K562 (cell line): Measurements from ENCODE around the gene RANGAP1. TPM values are rescaled to one million over a fixed set of nuclear protein-coding genes. Genes with fewer than 3 reads are reported as not detected.

Experiments
- FIP1L1 ChIP-seq: fragments of 200-400 bp; formaldehyde crosslinking; IDR thresholded peaks from 2 replicates; pipeline ENCODE4 v1.6.1; 2018; ENCODE audit warnings: mild to moderate bottlenecking, low read depth, low read length; ENCODE audit not compliant: poor library complexity, severe bottlenecking
- POLR3A ChIP-seq: IDR thresholded peaks from 2 replicates; pipeline ENCODE4 v1.6.1; 2011; ENCODE audit warnings: borderline replicate concordance, mild to moderate bottlenecking, moderate library complexity; ENCODE audit not compliant: insufficient read length, insufficient read depth; ENCODE audit errors: extremely low read depth
- polyA plus RNA-seq, 8 experiments: library from polyadenylated mRNA; depleted of rRNA in 4 of 8; stranded (reverse) in 5 of 8; unstranded in 3 of 8; fragments of >200 nt; fragmentation: Nextera tagmentation in 2 of 8; fragmentation: Illumina TruSeq in 1 of 8; extraction: Ambion mirVana in 2 of 8; extraction: Trizol in 1 of 8; gene quantifications; 2 replicates each; pipeline versions ENCODE4 v1.2.1 to v1.2.3, GENCODE V29; 2011 to 2014; ENCODE audit warnings: inconsistent platforms in 1 of 8, missing spikeins in 1 of 8
- total RNA-seq, 7 experiments: library from RNA; depleted of rRNA in 6 of 7; stranded (reverse); fragments of >200 nt in 6 of 7; fragmentation: Illumina TruSeq in 2 of 7; extraction: Trizol in 2 of 7; gene quantifications; 2 replicates each; pipeline versions ENCODE4 v1.2.1 to v1.2.3, GENCODE V29; 2011 to 2021; ENCODE audit warnings: low replicate concordance in 1 of 7
- TF ChIP-seq, protein P1 (sequence below), 2 experiments: IDR thresholded peaks; 2 replicates each; pipeline ENCODE4 v1.6.1; 2011; ENCODE audit warnings: borderline replicate concordance in 1 of 2, control low read depth in 1 of 2, low read depth in 1 of 2, low read length in 1 of 2, mild to moderate bottlenecking in 1 of 2, mixed read lengths in 1 of 2, moderate library complexity in 1 of 2; ENCODE audit not compliant: insufficient read depth in 1 of 2, insufficient read length in 1 of 2, poor library complexity in 1 of 2, severe bottlenecking in 1 of 2; ENCODE audit errors: extremely low read depth in 1 of 2
- TF ChIP-seq, protein P2 (sequence below): IDR thresholded peaks from 2 replicates; pipeline ENCODE4 v1.6.1; 2011; ENCODE audit warnings: borderline replicate concordance, low read depth, mild to moderate bottlenecking, moderate library complexity, low read length; ENCODE audit not compliant: insufficient read depth, poor library complexity, severe bottlenecking
- TF ChIP-seq, protein P3 (sequence below): sonication (generic); formaldehyde crosslinking; IDR thresholded peaks from 2 replicates; pipeline ENCODE4 v1.8.0; 2023; ENCODE audit warnings: mild to moderate bottlenecking, missing genetic modification reagents
- TF ChIP-seq, protein P4 (sequence below): sonication (generic); formaldehyde crosslinking; IDR thresholded peaks from 2 replicates; pipeline ENCODE4 v1.8.0; 2023; ENCODE audit warnings: missing genetic modification reagents, mild to moderate bottlenecking, borderline replicate concordance
- TF ChIP-seq, protein P5 (sequence below): fragments of 250-450 bp; sonication (Bioruptor Pico); IDR thresholded peaks from 2 replicates; pipeline ENCODE4 v1.4.0; 2020; ENCODE audit warnings: mild to moderate bottlenecking, moderate library complexity, borderline replicate concordance

Gene RANGAP1
- total and polyA plus RNA-seq, 9 of the 15 experiments (the other 6 are each of a cell fraction or from before 2014, with no cell fraction given): 2.1 to 104 (median 50.6) TPM

DNA sequence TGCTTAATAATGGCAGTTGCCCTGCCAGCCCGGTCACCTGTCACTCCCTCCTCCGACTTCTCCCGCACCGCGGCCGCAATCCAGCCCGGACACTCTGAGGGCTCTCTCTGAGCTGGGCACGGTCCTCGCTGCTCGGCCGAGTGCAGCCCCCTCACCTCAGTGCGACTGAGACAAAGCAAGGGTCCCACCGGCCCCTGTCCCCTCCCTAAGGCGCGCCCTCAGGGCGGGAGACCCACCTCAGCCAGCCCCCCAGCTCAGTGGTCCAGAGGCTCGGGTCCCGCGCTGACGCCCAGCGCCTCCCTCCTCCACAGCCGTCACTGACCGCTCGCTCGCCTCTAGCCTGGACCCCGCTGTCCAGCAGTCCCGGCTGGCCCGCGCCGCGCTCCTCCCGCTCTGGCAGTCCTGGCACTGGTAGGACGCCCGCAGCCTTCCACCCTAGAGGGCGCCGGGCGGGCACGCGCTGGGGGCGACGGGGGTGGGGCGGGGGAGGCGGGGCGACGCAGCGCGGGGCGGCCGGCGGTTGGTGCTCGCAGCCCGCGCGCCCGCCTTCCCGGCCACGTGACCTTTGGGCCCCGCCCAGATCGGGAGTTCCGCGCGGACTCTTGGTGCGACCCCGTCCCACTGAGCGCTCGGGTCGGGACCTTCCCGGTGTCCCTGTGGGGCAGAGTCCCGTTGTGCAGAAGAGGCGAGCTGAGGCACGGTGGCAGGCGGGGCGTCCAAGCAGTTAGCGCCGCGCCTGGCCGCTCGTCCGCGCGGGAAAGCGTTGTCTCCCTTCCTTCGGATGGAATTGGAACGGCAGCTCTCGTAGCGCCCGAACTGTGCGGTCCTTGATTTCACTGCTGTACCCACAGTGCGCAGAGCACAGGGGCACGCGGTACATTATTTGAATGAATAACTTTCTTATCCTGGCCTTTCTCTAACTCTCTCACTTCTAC, 88.7 kb downstream of the RANGAP1 start (continued):
- TF ChIP-seq, protein P1, sequence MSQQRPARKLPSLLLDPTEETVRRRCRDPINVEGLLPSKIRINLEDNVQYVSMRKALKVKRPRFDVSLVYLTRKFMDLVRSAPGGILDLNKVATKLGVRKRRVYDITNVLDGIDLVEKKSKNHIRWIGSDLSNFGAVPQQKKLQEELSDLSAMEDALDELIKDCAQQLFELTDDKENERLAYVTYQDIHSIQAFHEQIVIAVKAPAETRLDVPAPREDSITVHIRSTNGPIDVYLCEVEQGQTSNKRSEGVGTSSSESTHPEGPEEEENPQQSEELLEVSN (IDR thresholded peaks at IDR 0.05; ENCODE audit: borderline replicate concordance in 1 of 2, extremely low read depth in 1 of 2, insufficient read depth in 1 of 2, insufficient read length in 1 of 2, low read depth in 1 of 2, low read length in 1 of 2, poor library complexity in 1 of 2, severe bottlenecking in 1 of 2): peak; percentile 81 to 96
- TF ChIP-seq, protein P2, sequence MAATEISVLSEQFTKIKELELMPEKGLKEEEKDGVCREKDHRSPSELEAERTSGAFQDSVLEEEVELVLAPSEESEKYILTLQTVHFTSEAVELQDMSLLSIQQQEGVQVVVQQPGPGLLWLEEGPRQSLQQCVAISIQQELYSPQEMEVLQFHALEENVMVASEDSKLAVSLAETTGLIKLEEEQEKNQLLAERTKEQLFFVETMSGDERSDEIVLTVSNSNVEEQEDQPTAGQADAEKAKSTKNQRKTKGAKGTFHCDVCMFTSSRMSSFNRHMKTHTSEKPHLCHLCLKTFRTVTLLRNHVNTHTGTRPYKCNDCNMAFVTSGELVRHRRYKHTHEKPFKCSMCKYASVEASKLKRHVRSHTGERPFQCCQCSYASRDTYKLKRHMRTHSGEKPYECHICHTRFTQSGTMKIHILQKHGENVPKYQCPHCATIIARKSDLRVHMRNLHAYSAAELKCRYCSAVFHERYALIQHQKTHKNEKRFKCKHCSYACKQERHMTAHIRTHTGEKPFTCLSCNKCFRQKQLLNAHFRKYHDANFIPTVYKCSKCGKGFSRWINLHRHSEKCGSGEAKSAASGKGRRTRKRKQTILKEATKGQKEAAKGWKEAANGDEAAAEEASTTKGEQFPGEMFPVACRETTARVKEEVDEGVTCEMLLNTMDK: peak; percentile 26
- TF ChIP-seq, protein P3, sequence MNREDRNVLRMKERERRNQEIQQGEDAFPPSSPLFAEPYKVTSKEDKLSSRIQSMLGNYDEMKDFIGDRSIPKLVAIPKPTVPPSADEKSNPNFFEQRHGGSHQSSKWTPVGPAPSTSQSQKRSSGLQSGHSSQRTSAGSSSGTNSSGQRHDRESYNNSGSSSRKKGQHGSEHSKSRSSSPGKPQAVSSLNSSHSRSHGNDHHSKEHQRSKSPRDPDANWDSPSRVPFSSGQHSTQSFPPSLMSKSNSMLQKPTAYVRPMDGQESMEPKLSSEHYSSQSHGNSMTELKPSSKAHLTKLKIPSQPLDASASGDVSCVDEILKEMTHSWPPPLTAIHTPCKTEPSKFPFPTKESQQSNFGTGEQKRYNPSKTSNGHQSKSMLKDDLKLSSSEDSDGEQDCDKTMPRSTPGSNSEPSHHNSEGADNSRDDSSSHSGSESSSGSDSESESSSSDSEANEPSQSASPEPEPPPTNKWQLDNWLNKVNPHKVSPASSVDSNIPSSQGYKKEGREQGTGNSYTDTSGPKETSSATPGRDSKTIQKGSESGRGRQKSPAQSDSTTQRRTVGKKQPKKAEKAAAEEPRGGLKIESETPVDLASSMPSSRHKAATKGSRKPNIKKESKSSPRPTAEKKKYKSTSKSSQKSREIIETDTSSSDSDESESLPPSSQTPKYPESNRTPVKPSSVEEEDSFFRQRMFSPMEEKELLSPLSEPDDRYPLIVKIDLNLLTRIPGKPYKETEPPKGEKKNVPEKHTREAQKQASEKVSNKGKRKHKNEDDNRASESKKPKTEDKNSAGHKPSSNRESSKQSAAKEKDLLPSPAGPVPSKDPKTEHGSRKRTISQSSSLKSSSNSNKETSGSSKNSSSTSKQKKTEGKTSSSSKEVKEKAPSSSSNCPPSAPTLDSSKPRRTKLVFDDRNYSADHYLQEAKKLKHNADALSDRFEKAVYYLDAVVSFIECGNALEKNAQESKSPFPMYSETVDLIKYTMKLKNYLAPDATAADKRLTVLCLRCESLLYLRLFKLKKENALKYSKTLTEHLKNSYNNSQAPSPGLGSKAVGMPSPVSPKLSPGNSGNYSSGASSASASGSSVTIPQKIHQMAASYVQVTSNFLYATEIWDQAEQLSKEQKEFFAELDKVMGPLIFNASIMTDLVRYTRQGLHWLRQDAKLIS (CRISPR knock-in tag): peak; percentile 57; the same call in 1 of the 2 replicates
- TF ChIP-seq, protein P4, sequence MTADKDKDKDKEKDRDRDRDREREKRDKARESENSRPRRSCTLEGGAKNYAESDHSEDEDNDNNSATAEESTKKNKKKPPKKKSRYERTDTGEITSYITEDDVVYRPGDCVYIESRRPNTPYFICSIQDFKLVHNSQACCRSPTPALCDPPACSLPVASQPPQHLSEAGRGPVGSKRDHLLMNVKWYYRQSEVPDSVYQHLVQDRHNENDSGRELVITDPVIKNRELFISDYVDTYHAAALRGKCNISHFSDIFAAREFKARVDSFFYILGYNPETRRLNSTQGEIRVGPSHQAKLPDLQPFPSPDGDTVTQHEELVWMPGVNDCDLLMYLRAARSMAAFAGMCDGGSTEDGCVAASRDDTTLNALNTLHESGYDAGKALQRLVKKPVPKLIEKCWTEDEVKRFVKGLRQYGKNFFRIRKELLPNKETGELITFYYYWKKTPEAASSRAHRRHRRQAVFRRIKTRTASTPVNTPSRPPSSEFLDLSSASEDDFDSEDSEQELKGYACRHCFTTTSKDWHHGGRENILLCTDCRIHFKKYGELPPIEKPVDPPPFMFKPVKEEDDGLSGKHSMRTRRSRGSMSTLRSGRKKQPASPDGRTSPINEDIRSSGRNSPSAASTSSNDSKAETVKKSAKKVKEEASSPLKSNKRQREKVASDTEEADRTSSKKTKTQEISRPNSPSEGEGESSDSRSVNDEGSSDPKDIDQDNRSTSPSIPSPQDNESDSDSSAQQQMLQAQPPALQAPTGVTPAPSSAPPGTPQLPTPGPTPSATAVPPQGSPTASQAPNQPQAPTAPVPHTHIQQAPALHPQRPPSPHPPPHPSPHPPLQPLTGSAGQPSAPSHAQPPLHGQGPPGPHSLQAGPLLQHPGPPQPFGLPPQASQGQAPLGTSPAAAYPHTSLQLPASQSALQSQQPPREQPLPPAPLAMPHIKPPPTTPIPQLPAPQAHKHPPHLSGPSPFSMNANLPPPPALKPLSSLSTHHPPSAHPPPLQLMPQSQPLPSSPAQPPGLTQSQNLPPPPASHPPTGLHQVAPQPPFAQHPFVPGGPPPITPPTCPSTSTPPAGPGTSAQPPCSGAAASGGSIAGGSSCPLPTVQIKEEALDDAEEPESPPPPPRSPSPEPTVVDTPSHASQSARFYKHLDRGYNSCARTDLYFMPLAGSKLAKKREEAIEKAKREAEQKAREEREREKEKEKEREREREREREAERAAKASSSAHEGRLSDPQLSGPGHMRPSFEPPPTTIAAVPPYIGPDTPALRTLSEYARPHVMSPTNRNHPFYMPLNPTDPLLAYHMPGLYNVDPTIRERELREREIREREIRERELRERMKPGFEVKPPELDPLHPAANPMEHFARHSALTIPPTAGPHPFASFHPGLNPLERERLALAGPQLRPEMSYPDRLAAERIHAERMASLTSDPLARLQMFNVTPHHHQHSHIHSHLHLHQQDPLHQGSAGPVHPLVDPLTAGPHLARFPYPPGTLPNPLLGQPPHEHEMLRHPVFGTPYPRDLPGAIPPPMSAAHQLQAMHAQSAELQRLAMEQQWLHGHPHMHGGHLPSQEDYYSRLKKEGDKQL (CRISPR knock-in tag): peak; percentile 44; the same call in 1 of the 2 replicates
- TF ChIP-seq POLR3A (no peak), FIP1L1 (peak; percentile 13)
- TF ChIP-seq, protein P5, sequence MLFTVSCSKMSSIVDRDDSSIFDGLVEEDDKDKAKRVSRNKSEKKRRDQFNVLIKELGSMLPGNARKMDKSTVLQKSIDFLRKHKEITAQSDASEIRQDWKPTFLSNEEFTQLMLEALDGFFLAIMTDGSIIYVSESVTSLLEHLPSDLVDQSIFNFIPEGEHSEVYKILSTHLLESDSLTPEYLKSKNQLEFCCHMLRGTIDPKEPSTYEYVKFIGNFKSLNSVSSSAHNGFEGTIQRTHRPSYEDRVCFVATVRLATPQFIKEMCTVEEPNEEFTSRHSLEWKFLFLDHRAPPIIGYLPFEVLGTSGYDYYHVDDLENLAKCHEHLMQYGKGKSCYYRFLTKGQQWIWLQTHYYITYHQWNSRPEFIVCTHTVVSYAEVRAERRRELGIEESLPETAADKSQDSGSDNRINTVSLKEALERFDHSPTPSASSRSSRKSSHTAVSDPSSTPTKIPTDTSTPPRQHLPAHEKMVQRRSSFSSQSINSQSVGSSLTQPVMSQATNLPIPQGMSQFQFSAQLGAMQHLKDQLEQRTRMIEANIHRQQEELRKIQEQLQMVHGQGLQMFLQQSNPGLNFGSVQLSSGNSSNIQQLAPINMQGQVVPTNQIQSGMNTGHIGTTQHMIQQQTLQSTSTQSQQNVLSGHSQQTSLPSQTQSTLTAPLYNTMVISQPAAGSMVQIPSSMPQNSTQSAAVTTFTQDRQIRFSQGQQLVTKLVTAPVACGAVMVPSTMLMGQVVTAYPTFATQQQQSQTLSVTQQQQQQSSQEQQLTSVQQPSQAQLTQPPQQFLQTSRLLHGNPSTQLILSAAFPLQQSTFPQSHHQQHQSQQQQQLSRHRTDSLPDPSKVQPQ (CRISPR knock-in tag): no peak
